Activated naive CD4-positive, alpha-beta T cell treated with anti-CD3 and anti-CD28 coated beads, Interleukin-2, amount 10 ng/mL, durations not matched to agents 7 days and 5 days (primary cell): ENCODE measurements around the gene PRSS1.
"Not testable (repeated sequence)": the region's sequence is repeated elsewhere in the genome, so short reads cannot be mapped to it uniquely, and the experiment has no call there.

Experiments
- CTCF ChIA-PET: fragments of 350-600 bp; sonication (Branson Sonifier 250); formaldehyde crosslinking; loops from one replicate; lab custom pipeline; 2021; ENCODE audit warnings: antibody characterized with exemption; lab: Charles Lee
- DNase-seq: peaks from one replicate; pipeline ENCODE4 v3.0.0-alpha.2; 2020
- H3K27ac Mint-ChIP-seq: one replicate; pipeline ENCODE4 v1.8.0; 2021; ENCODE audit warnings: mild to moderate bottlenecking, moderate library complexity, mixed read lengths
- H3K27me3 Mint-ChIP-seq: one replicate; pipeline ENCODE4 v1.8.0; 2021; ENCODE audit warnings: mild to moderate bottlenecking, mixed read lengths
- H3K36me3 Mint-ChIP-seq: one replicate; pipeline ENCODE4 v1.8.0; 2021; ENCODE audit warnings: mixed read lengths
- H3K4me1 Mint-ChIP-seq: one replicate; pipeline ENCODE4 v1.8.0; 2021; ENCODE audit warnings: mixed read lengths
- H3K4me3 Mint-ChIP-seq: one replicate; pipeline ENCODE4 v1.8.0; 2021; ENCODE audit warnings: mild to moderate bottlenecking, moderate library complexity, mixed read lengths
- H3K9me3 Mint-ChIP-seq: one replicate; pipeline ENCODE4 v1.8.0; 2021; ENCODE audit warnings: mixed read lengths

Gene PRSS1

GRCh38 chr7:142753925-142754491 lies 4.7 kb downstream of the PRSS1 start:
- H3K27ac Mint-ChIP-seq, H3K36me3 Mint-ChIP-seq, H3K9me3 Mint-ChIP-seq, H3K4me1 Mint-ChIP-seq, DNase-seq, H3K4me3 Mint-ChIP-seq: not testable (repeated sequence)
- H3K27me3 Mint-ChIP-seq: peaks cover 19% of the 10 kb centered on the region
- CTCF ChIA-PET: interaction anchor here (1.3 kb wide), 1 partner anchor 82 kb away, joined by 4 read pairs; no protein-coding TSS in a partner anchor

GRCh38 chr7:142754681-142755575 lies 5.7 kb downstream of the PRSS1 start:
- H3K9me3 Mint-ChIP-seq: no peaks in the 10 kb centered on the region
- H3K4me3 Mint-ChIP-seq: no peak overlapping the region
- no peaks in the 10 kb centered on the region for H3K36me3 Mint-ChIP-seq
- H3K27ac Mint-ChIP-seq: no peak overlapping the region
- CTCF ChIA-PET: no interaction called here
- no peak for DNase-seq
- peaks cover 20% of the 10 kb centered on the region for H3K27me3 Mint-ChIP-seq
- H3K4me1 Mint-ChIP-seq: no peaks in the 10 kb centered on the region

GRCh38 chr7:142758312-142758711 lies 9.0 kb downstream of the PRSS1 start:
- H3K4me1 Mint-ChIP-seq, H3K36me3 Mint-ChIP-seq, H3K9me3 Mint-ChIP-seq, DNase-seq, CTCF ChIA-PET, H3K27ac Mint-ChIP-seq, H3K4me3 Mint-ChIP-seq: not testable (repeated sequence)
- H3K27me3 Mint-ChIP-seq: peaks cover 16% of the 10 kb centered on the region

GRCh38 chr7:142759433-142759832 lies 10.2 kb downstream of the PRSS1 start:
- CTCF ChIA-PET: no interaction called here
- Mint-ChIP-seq H3K9me3 (no peaks in the 10 kb centered on the region), H3K27me3 (peaks cover 16% of the 10 kb centered on the region)

GRCh38 chr7:142760071-142760642 lies 10.9 kb downstream of the PRSS1 start:
- H3K4me1 Mint-ChIP-seq: no peaks in the 10 kb centered on the region
- CTCF ChIA-PET: no interaction called here
- no peak overlapping the region for H3K4me3 Mint-ChIP-seq
- no peaks in the 10 kb centered on the region for H3K36me3 Mint-ChIP-seq
- H3K27me3 Mint-ChIP-seq: peaks cover 16% of the 10 kb centered on the region
- DNase-seq: no peak
- H3K9me3 Mint-ChIP-seq: no peaks in the 10 kb centered on the region
- H3K27ac Mint-ChIP-seq: no peak overlapping the region

More at GRCh38 chr7:142759433-142759832, 10.2 kb downstream of the PRSS1 start:
- Mint-ChIP-seq H3K36me3 (no peaks in the 10 kb centered on the region), H3K27ac (no peak overlapping the region), H3K4me3 (no peak overlapping the region), H3K4me1 (no peaks in the 10 kb centered on the region)
- DNase-seq: no peak

GRCh38 chr7:142761606-142762005 lies 12.3 kb downstream of the PRSS1 start:
- DNase-seq, H3K4me1 Mint-ChIP-seq, H3K9me3 Mint-ChIP-seq, CTCF ChIA-PET, H3K27ac Mint-ChIP-seq, H3K36me3 Mint-ChIP-seq, H3K4me3 Mint-ChIP-seq: not testable (repeated sequence)
- H3K27me3 Mint-ChIP-seq: peaks cover 16% of the 10 kb centered on the region

GRCh38 chr7:142762104-142762503 lies 12.8 kb downstream of the PRSS1 start:
- no peak for DNase-seq
- peaks cover 13% of the 10 kb centered on the region for H3K27me3 Mint-ChIP-seq
- H3K27ac Mint-ChIP-seq: no peak overlapping the region
- H3K4me1 Mint-ChIP-seq: no peaks in the 10 kb centered on the region
- no peaks in the 10 kb centered on the region for H3K9me3 Mint-ChIP-seq
- CTCF ChIA-PET: no interaction called here
- no peaks in the 10 kb centered on the region for H3K36me3 Mint-ChIP-seq
- H3K4me3 Mint-ChIP-seq: no peak overlapping the region

GRCh38 chr7:142767451-142767850 lies 18.2 kb downstream of the PRSS1 start:
- Mint-ChIP-seq H3K27ac (no peak overlapping the region), H3K4me1 (peaks cover 2% of the 10 kb centered on the region)
- CTCF ChIA-PET: no interaction called here

GRCh38 chr7:142767861-142768260 lies 18.6 kb downstream of the PRSS1 start:
- Mint-ChIP-seq H3K27ac (no peak overlapping the region), H3K9me3 (no peaks in the 10 kb centered on the region), H3K27me3 (peaks cover 8% of the 10 kb centered on the region), H3K36me3 (no peaks in the 10 kb centered on the region), H3K4me1 (peaks cover 2% of the 10 kb centered on the region), H3K4me3 (no peak overlapping the region)
- CTCF ChIA-PET: no interaction called here
- no peak for DNase-seq

More at GRCh38 chr7:142767451-142767850, 18.2 kb downstream of the PRSS1 start:
- Mint-ChIP-seq H3K36me3 (no peaks in the 10 kb centered on the region), H3K9me3 (no peaks in the 10 kb centered on the region), H3K4me3 (no peak overlapping the region), H3K27me3 (peaks cover 12% of the 10 kb centered on the region)
- DNase-seq: no peak

- H3K4me3 Mint-ChIP-seq, H3K9me3 Mint-ChIP-seq, H3K4me1 Mint-ChIP-seq, H3K27ac Mint-ChIP-seq, DNase-seq, H3K36me3 Mint-ChIP-seq, CTCF ChIA-PET: not testable (repeated sequence)
- H3K27me3 Mint-ChIP-seq: peaks cover 15% of the 10 kb centered on the region
Observed at GRCh38 chr7:142768885-142769284, 19.6 kb downstream of the PRSS1 start.

GRCh38 chr7:142770661-142771352 lies 21.5 kb downstream of the PRSS1 start, which contains the start of gene PRSS2:
PRSS2 (plus strand) TSS chr7:142770970; CDS start chr7:142770983, 13 bp downstream.
- no peaks in the 10 kb centered on the region for H3K36me3 Mint-ChIP-seq
- CTCF ChIA-PET: interaction anchor here (1.1 kb wide), 1 partner anchor 134 kb away, joined by 3 read pairs; no protein-coding TSS in a partner anchor
- peaks cover 2% of the 10 kb centered on the region for H3K4me1 Mint-ChIP-seq
- peaks cover 16% of the 10 kb centered on the region for H3K27me3 Mint-ChIP-seq
- H3K9me3 Mint-ChIP-seq: no peaks in the 10 kb centered on the region
- H3K4me3 Mint-ChIP-seq: no peak within 1 kb of the TSS
- H3K27ac Mint-ChIP-seq: no peak within 1 kb of the TSS
- no peak for DNase-seq

- H3K4me1 Mint-ChIP-seq: peaks cover 2% of the 10 kb centered on the region
- DNase-seq: no peak
- CTCF ChIA-PET: interaction anchor here (1.1 kb wide), 1 partner anchor 134 kb away, joined by 3 read pairs; no protein-coding TSS in a partner anchor
- no peak overlapping the region for H3K27ac Mint-ChIP-seq
- H3K4me3 Mint-ChIP-seq: no peak overlapping the region
- no peaks in the 10 kb centered on the region for H3K36me3 Mint-ChIP-seq
- H3K9me3 Mint-ChIP-seq: no peaks in the 10 kb centered on the region
- peaks cover 16% of the 10 kb centered on the region for H3K27me3 Mint-ChIP-seq
Observed at GRCh38 chr7:142771353-142771723, 22.1 kb downstream of the PRSS1 start.

- Mint-ChIP-seq H3K9me3 (no peaks in the 10 kb centered on the region), H3K36me3 (no peaks in the 10 kb centered on the region), H3K4me3 (no peak overlapping the region), H3K4me1 (peaks cover 2% of the 10 kb centered on the region), H3K27ac (no peak overlapping the region), H3K27me3 (peaks cover 16% of the 10 kb centered on the region)
- DNase-seq: no peak
- CTCF ChIA-PET: interaction anchor here (0.6 to 1.1 kb wide), 2 partner anchors 135 to 212 kb away, joined by 3 read pairs; no protein-coding TSS in a partner anchor
Observed at GRCh38 chr7:142772051-142772450, 22.8 kb downstream of the PRSS1 start.

GRCh38 chr7:142772673-142773072 lies 23.4 kb downstream of the PRSS1 start:
- no peaks in the 10 kb centered on the region for H3K36me3 Mint-ChIP-seq
- CTCF ChIA-PET: no interaction called here
- H3K9me3 Mint-ChIP-seq: no peaks in the 10 kb centered on the region
- peaks cover 11% of the 10 kb centered on the region for H3K27me3 Mint-ChIP-seq
- peaks cover 3% of the 10 kb centered on the region for H3K4me1 Mint-ChIP-seq
- no peak overlapping the region for H3K4me3 Mint-ChIP-seq
- DNase-seq: no peak
- no peak overlapping the region for H3K27ac Mint-ChIP-seq
